OCI-LY1 (cell line): ENCODE results near the gene SF3A1.
A peak's percentile ranks its signal among the peaks of the same experiment; 100 is the strongest.

Experiments used
- H2AFZ ChIP-seq: fragments of 200-600 bp; sonication (generic), shearing (Covaris generic); 2 replicates; pipeline ENCODE4 v1.6.0; 2014; ENCODE audit warnings: antibody characterized with exemption, mild to moderate bottlenecking, low read length
- H3F3A ChIP-seq: fragments of 200-600 bp; sonication (generic), shearing (Covaris generic); 2 replicates; pipeline ENCODE4 v1.6.0; 2014; ENCODE audit warnings: mild to moderate bottlenecking, antibody characterized with exemption, low read length, moderate library complexity; ENCODE audit not compliant: insufficient read depth
- H3K27ac ChIP-seq: fragments of 200-600 bp; sonication (generic); 2 replicates; pipeline ENCODE4 v1.5.1; 2014; ENCODE audit warnings: low read length, mixed run types, mild to moderate bottlenecking, low read depth; ENCODE audit not compliant: poor library complexity, severe bottlenecking
- H3K27me3 ChIP-seq: fragments of 200-600 bp; sonication (generic); 2 replicates; pipeline ENCODE4 v1.6.0; 2014; ENCODE audit warnings: antibody characterized with exemption, mild to moderate bottlenecking, low read length, moderate library complexity; ENCODE audit not compliant: insufficient read depth
- H3K36me3 ChIP-seq: fragments of 200-600 bp; sonication (generic); 2 replicates; pipeline ENCODE4 v1.6.1; 2014; ENCODE audit warnings: mild to moderate bottlenecking, antibody characterized with exemption, low read length, moderate library complexity, mixed read lengths; ENCODE audit not compliant: insufficient read depth
- H3K4me1 ChIP-seq: fragments of 200-600 bp; sonication (generic); 2 replicates; pipeline ENCODE4 v1.5.1; 2014; ENCODE audit warnings: mild to moderate bottlenecking, low read length, moderate library complexity; ENCODE audit not compliant: insufficient read depth, severe bottlenecking
- H3K4me2 ChIP-seq: fragments of 200-600 bp; sonication (generic), shearing (Covaris generic); 2 replicates; pipeline ENCODE4 v1.6.1; 2014; ENCODE audit warnings: low read length
- H3K4me3 ChIP-seq: fragments of 200-600 bp; sonication (generic); 2 replicates; pipeline ENCODE4 v1.5.1; 2014; ENCODE audit warnings: low read length, low read depth, mild to moderate bottlenecking, mixed read lengths; ENCODE audit not compliant: poor library complexity, severe bottlenecking
- H3K79me2 ChIP-seq: fragments of 200-600 bp; shearing (Covaris generic); 2 replicates; pipeline ENCODE4 v1.6.1; 2016; ENCODE audit warnings: mixed run types, low read length, mixed read lengths; ENCODE audit not compliant: insufficient read depth
- H3K9ac ChIP-seq: fragments of 200-600 bp; sonication (generic), shearing (Covaris generic); 2 replicates; pipeline ENCODE4 v1.6.1; 2014; ENCODE audit warnings: mild to moderate bottlenecking, low read length, mixed read lengths
- H3K9me2 ChIP-seq: fragments of 200-600 bp; sonication (generic), shearing (Covaris generic); 2 replicates; pipeline ENCODE4 v1.6.1; 2014; ENCODE audit warnings: low read depth, mild to moderate bottlenecking, low read length, mixed read lengths
- H3K9me3 ChIP-seq: fragments of 200-600 bp; shearing (Covaris generic); 2 replicates; pipeline ENCODE4 v1.6.1; 2014; ENCODE audit warnings: low read length, mixed read lengths
- H4K20me1 ChIP-seq: fragments of 200-600 bp; sonication (generic), shearing (Covaris generic); 2 replicates; pipeline ENCODE4 v1.6.0; 2016; ENCODE audit warnings: mild to moderate bottlenecking, low read length; ENCODE audit not compliant: insufficient read depth
- EZH2 ChIP-seq: fragments of 200-600 bp; sonication (generic), shearing (Covaris generic); IDR thresholded peaks from 2 replicates; pipeline ENCODE4 v1.8.0; 2017; ENCODE audit warnings: borderline replicate concordance, mixed run types, mild to moderate bottlenecking, antibody characterized with exemption, low read length, moderate library complexity, mixed read lengths
- TF ChIP-seq, protein P1 (sequence below): fragments of 200-600 bp; sonication (generic), shearing (Covaris generic); IDR thresholded peaks from 2 replicates; pipeline ENCODE4 v1.5.1; 2017; ENCODE audit warnings: mild to moderate bottlenecking, antibody characterized with exemption, low read length, moderate library complexity, mixed read lengths

Gene SF3A1

DNA sequence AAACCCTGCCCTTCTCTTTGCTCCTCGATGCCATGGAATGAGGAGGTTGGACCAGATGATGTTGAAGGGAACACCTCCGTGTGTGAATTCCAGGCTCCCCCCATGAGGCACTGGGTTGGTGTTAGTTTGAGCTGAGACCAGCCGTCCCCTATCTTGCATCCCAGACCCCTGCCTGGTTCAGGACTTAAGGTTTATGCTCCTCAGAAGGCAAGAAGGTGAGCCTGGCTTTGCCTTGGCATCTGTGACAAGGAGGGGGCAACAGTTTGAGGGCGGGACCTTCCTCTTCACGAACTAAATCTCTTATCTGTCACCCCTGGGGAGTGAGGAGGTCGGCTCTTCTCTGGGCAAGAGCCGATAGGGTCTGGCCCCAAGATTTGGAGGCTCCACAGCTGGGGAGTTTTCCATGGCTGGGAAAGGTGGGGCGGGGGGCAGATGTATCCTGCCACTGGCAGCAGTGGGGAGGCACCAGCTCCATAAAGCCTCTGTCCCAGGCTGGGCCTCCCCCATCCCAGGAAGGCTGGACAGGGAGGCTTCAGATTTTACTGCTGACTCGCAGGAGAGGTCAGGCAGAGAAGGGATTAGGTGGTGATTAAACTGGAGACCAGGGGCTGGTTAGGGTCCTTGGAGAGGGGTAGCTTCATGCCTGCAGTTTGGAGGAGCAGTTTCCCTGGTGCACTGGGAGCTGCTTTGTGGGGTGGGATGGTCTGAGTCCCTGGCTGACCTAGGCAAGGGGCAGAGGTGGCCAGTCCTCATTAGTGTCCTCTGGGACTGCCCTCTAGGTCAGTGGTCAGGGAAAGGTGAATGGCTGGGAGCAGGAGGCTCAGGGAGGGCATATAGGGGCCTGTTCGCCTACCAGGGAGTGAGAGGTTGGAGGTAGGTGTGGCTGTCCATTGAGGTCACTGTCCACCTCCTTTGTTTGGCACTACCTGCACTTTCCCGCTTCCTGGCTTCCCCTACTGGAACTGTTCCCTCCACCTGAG, 41.3 kb upstream of the SF3A1 start:
- Histone ChIP-seq H3K9ac (no peak overlapping the region; the same call in 1 of the 2 replicates), H3K27ac (no peak overlapping the region), H3K36me3 (no peaks in the 10 kb centered on the region), H2AFZ (no peak overlapping the region), H3K79me2 (no peaks in the 10 kb centered on the region), H3K4me3 (peak overlapping the region; percentile 41), H3F3A (no peaks in the 10 kb centered on the region), H3K27me3 (peaks cover 6% of the 10 kb centered on the region), H3K4me1 (peaks cover 17% of the 10 kb centered on the region), H3K4me2 (peak overlapping the region; percentile 54; the same call in 1 of the 2 replicates), H3K9me3 (no peaks in the 10 kb centered on the region), H3K9me2 (no peaks in the 10 kb centered on the region), H4K20me1 (no peaks in the 10 kb centered on the region)
- TF ChIP-seq, protein P1, sequence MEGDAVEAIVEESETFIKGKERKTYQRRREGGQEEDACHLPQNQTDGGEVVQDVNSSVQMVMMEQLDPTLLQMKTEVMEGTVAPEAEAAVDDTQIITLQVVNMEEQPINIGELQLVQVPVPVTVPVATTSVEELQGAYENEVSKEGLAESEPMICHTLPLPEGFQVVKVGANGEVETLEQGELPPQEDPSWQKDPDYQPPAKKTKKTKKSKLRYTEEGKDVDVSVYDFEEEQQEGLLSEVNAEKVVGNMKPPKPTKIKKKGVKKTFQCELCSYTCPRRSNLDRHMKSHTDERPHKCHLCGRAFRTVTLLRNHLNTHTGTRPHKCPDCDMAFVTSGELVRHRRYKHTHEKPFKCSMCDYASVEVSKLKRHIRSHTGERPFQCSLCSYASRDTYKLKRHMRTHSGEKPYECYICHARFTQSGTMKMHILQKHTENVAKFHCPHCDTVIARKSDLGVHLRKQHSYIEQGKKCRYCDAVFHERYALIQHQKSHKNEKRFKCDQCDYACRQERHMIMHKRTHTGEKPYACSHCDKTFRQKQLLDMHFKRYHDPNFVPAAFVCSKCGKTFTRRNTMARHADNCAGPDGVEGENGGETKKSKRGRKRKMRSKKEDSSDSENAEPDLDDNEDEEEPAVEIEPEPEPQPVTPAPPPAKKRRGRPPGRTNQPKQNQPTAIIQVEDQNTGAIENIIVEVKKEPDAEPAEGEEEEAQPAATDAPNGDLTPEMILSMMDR: no peak
- TF ChIP-seq EZH2: no peak

GRCh38 chr22:30396871-30397655, 40.4 kb upstream of the SF3A1 start, which contains the start of gene SEC14L2:
TSS of gene SEC14L2 (plus strand) at chr22:30397018. CDS start at chr22:30397117, 99 bp downstream.
- no peaks in the 10 kb centered on the region for H3K9me2 ChIP-seq
- peaks cover 26% of the 10 kb centered on the region for H3K4me1 ChIP-seq
- H3K4me3 ChIP-seq: peak within 1 kb of the TSS; percentile 41
- H3K36me3 ChIP-seq: no peaks in the 10 kb centered on the region
- H3K9ac ChIP-seq: no peak within 1 kb of the TSS; the same call in 1 of the 2 replicates
- H3K9me3 ChIP-seq: no peaks in the 10 kb centered on the region
- TF ChIP-seq, protein P1: no peak
- TF ChIP-seq EZH2: no peak
- H3K4me2 ChIP-seq: peak within 1 kb of the TSS; percentile 54
- H3K27ac ChIP-seq: no peak within 1 kb of the TSS
- H3F3A ChIP-seq: no peaks in the 10 kb centered on the region
- H4K20me1 ChIP-seq: no peaks in the 10 kb centered on the region
- H3K27me3 ChIP-seq: peaks cover 6% of the 10 kb centered on the region
- no peak within 1 kb of the TSS for H2AFZ ChIP-seq
- H3K79me2 ChIP-seq: no peaks in the 10 kb centered on the region

DNA sequence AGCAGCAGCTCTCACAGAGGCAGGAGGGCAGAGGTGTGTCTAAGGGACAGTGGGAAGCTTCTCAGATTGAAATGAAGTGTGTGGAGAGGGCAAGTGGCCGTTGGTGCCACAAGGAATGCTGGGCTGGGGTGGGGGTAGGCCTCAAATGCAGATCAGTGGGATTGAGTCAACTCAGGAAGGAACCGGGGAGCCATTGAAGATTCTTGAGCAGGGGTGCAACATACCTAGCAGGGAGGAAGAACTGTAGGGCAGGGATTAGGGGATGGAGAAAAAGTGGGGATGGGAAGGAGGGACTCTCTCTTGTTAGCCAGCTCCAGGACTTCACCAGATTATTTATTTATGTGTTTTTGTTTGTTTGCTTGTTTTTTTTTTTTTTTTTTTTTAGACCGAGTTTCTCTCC, 37.2 kb upstream of the SF3A1 start:
- Histone ChIP-seq H3K4me2 (no peak overlapping the region), H3K36me3 (peaks cover 6% of the 10 kb centered on the region; the same call in 1 of the 2 replicates), H3K4me3 (no peak overlapping the region), H3F3A (no peaks in the 10 kb centered on the region), H4K20me1 (no peaks in the 10 kb centered on the region), H3K9ac (no peak overlapping the region), H3K79me2 (no peaks in the 10 kb centered on the region), H3K9me3 (peaks cover 7% of the 10 kb centered on the region), H2AFZ (no peak overlapping the region), H3K4me1 (peaks cover 36% of the 10 kb centered on the region), H3K9me2 (no peaks in the 10 kb centered on the region), H3K27me3 (peaks cover 6% of the 10 kb centered on the region), H3K27ac (no peak overlapping the region)
- TF ChIP-seq, protein P1: no peak
- TF ChIP-seq EZH2: no peak
